Stomach smooth muscle (tissue), 2 donors: Measurements from ENCODE around the gene MEOX2.

Source experiments
- H3K27ac ChIP-seq: one replicate; pipeline ENCODE4 v1.7.0; 2013; ENCODE audit warnings: mild to moderate bottlenecking, low read length, inconsistent platforms
- H3K27me3 ChIP-seq, 2 donors: one replicate each; pipeline ENCODE4 v1.7.0; 2013; ENCODE audit warnings: low read length in 2 of 2; ENCODE audit not compliant: insufficient read depth in 2 of 2, control insufficient read depth in 1 of 2
- H3K36me3 ChIP-seq, 2 donors: one replicate each; pipeline ENCODE4 v1.7.0; 2013; ENCODE audit warnings: low read length in 2 of 2; ENCODE audit not compliant: control insufficient read depth in 2 of 2, insufficient read depth in 2 of 2
- H3K4me1 ChIP-seq: one replicate; pipeline ENCODE4 v1.7.0; 2013; ENCODE audit warnings: low read length; ENCODE audit not compliant: control insufficient read depth, insufficient read depth
- H3K4me3 ChIP-seq, 2 donors: one replicate each; pipeline ENCODE4 v1.7.0; 2013; ENCODE audit warnings: low read length in 2 of 2
- H3K9ac ChIP-seq, 2 donors: one replicate each; pipeline ENCODE4 v1.7.0; 2013; ENCODE audit warnings: low read length in 2 of 2, mild to moderate bottlenecking in 1 of 2
- H3K9me3 ChIP-seq, 2 donors: one replicate each; pipeline ENCODE4 v1.7.0; 2013; ENCODE audit warnings: low read length in 2 of 2; ENCODE audit not compliant: control insufficient read depth in 2 of 2
- donor health status: healthy.
- donor health status: Pancreatic carcinoma.

Gene MEOX2

DNA sequence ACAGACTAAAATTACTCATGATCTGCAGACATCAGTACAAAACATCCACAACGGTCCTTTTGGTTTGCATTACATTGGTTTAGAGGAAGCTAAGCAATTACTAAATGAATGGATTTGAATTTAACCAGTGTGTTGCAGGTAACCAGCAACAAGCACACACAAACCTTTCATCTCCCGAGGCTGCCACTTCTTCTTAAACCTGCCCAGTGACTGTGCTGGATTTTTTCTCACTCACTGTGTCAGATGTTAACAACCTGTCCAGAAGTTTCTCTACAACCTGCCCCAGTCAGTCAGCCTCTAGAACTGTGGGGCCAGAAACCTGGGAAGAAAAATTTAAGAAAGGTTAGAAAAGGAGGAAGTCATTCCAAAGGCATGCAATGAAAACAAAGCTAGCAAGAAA lies 2.4 kb upstream of the MEOX2 start:
- Histone ChIP-seq H3K27me3 (peaks cover 14 to 37% of the 10 kb centered on the region in 2 donors), H3K36me3 (no peaks in the 10 kb centered on the region), H3K9me3 (no peaks in the 10 kb centered on the region), H3K4me1 (peaks cover 16% of the 10 kb centered on the region), H3K4me3 (peak overlapping the region in 1 of 2 donors; percentile 76), H3K27ac (no peak overlapping the region), H3K9ac (no peak overlapping the region)

- peaks cover 14 to 37% of the 10 kb centered on the region in 2 donors for H3K27me3 ChIP-seq
These were observed 1.8 kb upstream of the MEOX2 start for GRCh38 chr7:15688279-15688626.

DNA sequence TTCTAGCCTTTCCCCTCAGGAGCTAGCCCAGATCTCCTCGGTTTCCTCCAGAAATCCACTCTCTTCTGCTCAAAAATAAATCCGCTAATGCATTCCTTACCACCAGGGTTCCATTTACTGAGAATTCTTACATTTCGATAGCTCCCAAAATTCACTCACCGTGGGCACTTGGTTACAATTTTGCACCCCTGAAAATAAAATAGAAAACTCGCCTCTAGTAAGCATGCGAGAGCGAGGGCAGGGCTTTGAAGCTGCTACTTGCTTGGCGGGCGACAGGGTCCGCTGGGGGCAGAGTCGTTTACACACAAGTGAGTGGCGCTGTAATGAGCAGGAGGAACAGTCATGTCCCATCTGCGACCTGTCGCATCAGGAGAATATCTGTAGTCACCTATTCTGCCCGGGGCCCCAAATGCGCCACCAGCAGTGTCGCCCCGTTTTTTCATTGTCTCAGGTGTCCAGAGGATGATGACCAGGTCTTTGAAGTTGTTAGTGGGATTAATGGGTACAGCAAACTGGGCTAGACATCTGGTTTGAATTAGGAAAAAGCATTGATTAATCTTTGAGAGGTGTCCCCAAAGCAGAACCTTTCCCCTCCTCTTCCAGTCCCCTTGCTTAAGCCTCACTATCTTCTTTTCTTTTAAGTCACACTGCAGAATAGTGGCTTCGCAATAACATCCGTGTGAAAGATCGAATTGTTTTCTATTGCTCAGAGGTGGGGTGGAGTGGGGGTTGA lies 1.2 kb upstream of the MEOX2 start:
- no peaks in the 10 kb centered on the region for H3K36me3 ChIP-seq
- H3K27ac ChIP-seq, result no peak overlapping the region
- H3K9me3 ChIP-seq, result no peaks in the 10 kb centered on the region
- H3K4me1 ChIP-seq, result peaks cover 16% of the 10 kb centered on the region
- H3K27me3 ChIP-seq, result peaks cover 14 to 37% of the 10 kb centered on the region in 2 donors
- H3K9ac ChIP-seq, result peak overlapping the region in 1 of 2 donors; percentile 54
- H3K4me3 ChIP-seq, result peak overlapping the region; percentile 76

More at GRCh38 chr7:15688279-15688626, 1.8 kb upstream of the MEOX2 start:
- H3K36me3 ChIP-seq, result no peaks in the 10 kb centered on the region
- no peak overlapping the region for H3K27ac ChIP-seq
- no peak overlapping the region for H3K9ac ChIP-seq
- peaks cover 16% of the 10 kb centered on the region for H3K4me1 ChIP-seq
- H3K4me3 ChIP-seq, result peak overlapping the region; percentile 76
- no peaks in the 10 kb centered on the region for H3K9me3 ChIP-seq

- Histone ChIP-seq H3K9me3 (no peaks in the 10 kb centered on the region), H3K27me3 (peaks cover 14 to 37% of the 10 kb centered on the region in 2 donors), H3K4me3 (peak overlapping the region; percentile 76), H3K36me3 (no peaks in the 10 kb centered on the region), H3K9ac (peak overlapping the region; percentile 21 to 56), H3K27ac (peak overlapping the region; percentile 37), H3K4me1 (peaks cover 16% of the 10 kb centered on the region)
These were observed 568 bp upstream of the MEOX2 start for GRCh38 chr7:15686957-15687545.

DNA sequence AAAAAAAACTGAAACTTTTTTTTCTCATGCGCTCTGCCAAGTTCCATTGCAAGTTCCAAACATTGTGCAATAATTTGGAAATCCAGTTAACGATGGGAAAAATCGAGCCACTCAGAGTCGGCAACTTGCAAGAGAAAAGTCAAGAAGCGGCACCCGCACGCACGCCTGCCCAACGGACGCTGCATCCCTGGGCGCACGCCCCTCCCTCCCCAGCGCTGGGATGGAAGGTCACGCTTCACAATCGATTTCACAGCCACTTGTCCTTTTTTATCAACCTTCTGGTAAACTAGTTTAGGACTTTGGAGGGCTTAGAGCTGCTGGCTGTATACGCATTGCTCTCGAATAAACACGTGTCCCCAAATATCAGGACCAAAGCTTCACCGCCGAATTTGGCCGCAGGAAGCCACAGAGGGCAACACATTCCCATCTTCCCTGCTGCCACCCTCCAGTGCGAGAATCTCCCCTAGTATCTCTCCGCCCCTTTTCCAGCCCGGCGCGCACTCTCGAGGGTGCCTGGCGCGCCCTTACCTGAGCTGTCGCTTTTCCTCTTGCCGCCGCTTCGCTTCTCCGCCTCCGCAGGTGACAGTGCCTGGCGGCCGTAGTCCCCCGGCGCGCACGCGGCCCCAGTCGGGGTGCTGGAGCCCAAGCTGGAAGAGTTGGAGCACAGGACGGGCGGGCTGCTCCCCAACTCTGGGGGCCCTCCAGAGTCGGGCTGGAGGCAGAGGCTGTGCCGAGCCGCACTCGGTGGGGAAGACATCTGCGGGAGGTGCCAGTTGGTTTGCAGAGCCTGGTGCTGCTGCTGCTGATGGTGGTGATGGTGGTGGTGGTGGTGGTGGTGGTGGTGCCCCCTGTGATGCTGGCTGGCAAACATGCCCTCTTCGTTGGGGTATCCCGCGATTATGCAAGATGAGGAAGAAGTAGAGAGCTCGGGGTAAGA lies 857 bp downstream of the MEOX2 start:
- Histone ChIP-seq H3K4me3 (peak overlapping the region; percentile 76), H3K36me3 (no peaks in the 10 kb centered on the region), H3K4me1 (peaks cover 16% of the 10 kb centered on the region), H3K27me3 (peaks cover 14 to 37% of the 10 kb centered on the region in 2 donors), H3K27ac (peak overlapping the region; percentile 56), H3K9me3 (no peaks in the 10 kb centered on the region), H3K9ac (peak overlapping the region; percentile 3 to 52)

- Histone ChIP-seq H3K9me3 (no peaks in the 10 kb centered on the region), H3K36me3 (no peaks in the 10 kb centered on the region), H3K4me3 (peak overlapping the region; percentile 76), H3K4me1 (peaks cover 16% of the 10 kb centered on the region), H3K27me3 (peaks cover 14 to 37% of the 10 kb centered on the region in 2 donors), H3K9ac (peak overlapping the region in 1 of 2 donors; percentile 52), H3K27ac (no peak overlapping the region)
These were observed 1.6 kb downstream of the MEOX2 start for GRCh38 chr7:15684871-15685270.

DNA sequence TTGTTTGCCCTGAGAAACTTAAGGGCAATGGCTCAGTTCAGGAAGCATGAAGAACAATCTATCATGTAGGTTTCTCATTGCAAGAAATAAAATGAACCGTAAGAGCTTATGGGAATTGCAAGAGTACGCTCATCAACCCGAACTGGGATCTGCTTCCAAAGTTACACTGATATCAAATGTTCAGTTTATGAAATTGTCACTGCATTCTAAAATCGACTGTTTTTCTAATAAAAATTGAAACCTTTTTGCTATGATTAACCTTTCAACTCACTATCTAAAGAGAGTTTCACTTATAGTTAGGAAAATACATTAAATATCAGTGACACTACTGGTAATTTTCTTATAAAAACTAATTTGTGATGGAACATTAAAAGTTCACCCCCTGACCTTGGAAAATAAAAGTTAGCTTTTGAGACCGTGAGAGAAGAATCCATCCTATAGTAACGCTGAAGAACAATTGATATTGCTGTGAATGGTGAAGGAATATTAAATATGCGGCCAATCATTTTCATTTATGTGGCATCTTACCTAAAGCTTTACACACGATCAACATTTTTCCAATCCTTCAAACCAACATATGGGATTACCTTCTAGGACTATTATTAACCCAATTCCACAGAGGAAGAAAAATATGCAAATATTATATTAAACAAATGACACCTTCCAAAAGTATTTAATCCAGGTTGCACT lies 2.2 kb downstream of the MEOX2 start:
- no peaks in the 10 kb centered on the region for H3K9me3 ChIP-seq
- H3K27ac ChIP-seq, result no peak overlapping the region
- H3K36me3 ChIP-seq, result no peaks in the 10 kb centered on the region
- peaks cover 14 to 37% of the 10 kb centered on the region in 2 donors for H3K27me3 ChIP-seq
- peak overlapping the region in 1 of 2 donors; percentile 52 for H3K9ac ChIP-seq
- H3K4me1 ChIP-seq, result peaks cover 16% of the 10 kb centered on the region
- H3K4me3 ChIP-seq, result peak overlapping the region; percentile 26 to 76

DNA sequence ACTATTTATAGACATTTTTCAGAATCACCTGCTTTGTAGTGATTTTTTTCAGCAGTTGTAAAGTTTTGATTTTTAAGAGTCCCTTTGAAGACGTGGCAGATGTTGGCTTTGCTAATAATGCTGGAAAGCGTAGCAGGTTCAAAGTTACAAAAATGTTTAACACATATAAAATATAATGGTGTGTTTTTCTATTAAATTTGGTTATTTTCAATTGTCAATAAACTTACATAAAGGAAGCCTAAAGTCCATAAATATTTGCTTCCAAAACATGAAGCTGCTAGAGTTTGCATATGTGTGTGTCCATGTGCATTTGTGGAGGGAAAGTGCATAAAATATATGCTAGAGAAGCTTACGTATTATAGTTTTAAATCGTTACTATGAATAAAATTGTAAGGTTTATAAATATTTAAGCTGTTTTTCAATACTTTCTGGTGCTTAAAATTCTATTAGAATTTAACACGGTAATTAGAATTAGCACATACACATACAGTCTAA lies 3.7 kb downstream of the MEOX2 start:
- no peak overlapping the region for H3K27ac ChIP-seq
- H3K36me3 ChIP-seq, result no peaks in the 10 kb centered on the region
- peaks cover 14 to 34% of the 10 kb centered on the region in 2 donors for H3K27me3 ChIP-seq
- H3K4me3 ChIP-seq, result no peak overlapping the region
- no peaks in the 10 kb centered on the region for H3K9me3 ChIP-seq
- H3K4me1 ChIP-seq, result peaks cover 16% of the 10 kb centered on the region
- H3K9ac ChIP-seq, result peak overlapping the region in 1 of 2 donors; percentile 15

DNA sequence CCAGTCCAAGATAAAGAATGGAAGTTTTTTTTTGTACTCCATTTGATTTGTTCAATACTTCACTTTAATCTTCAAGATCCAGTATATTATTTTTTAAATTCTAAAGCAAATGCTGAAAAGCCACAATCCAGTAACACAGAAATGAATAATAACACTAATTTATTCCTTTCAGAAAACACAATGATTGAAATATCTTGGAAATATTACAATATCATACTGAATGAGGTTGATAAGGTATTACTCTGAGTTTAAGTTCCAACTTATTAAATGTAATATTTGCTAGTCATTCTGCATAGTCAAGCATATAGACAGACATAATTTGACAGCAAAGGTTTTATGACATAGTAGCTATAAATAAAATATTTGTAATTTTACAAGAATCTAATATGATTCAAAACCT lies 4.4 kb downstream of the MEOX2 start:
- Histone ChIP-seq H3K4me1 (peaks cover 16% of the 10 kb centered on the region), H3K36me3 (no peaks in the 10 kb centered on the region), H3K9me3 (no peaks in the 10 kb centered on the region), H3K9ac (no peak overlapping the region), H3K27me3 (peaks cover 8 to 28% of the 10 kb centered on the region in 2 donors), H3K27ac (no peak overlapping the region), H3K4me3 (no peak overlapping the region)

GRCh38 chr7:15681631-15682030 lies 4.9 kb downstream of the MEOX2 start:
- Histone ChIP-seq H3K36me3 (no peaks in the 10 kb centered on the region), H3K4me3 (no peak overlapping the region), H3K27ac (no peak overlapping the region), H3K4me1 (peaks cover 12% of the 10 kb centered on the region), H3K27me3 (peaks cover 3 to 23% of the 10 kb centered on the region in 2 donors), H3K9ac (no peak overlapping the region), H3K9me3 (no peaks in the 10 kb centered on the region)
